IMR-90 (cell line): ENCODE data around the gene AGMO. TPM values are rescaled to one million over a fixed set of nuclear protein-coding genes. Genes with fewer than 3 reads are reported as not detected.

Experiments
- ATAC-seq: fragments of 200-7000 bp; cut with Tn5 transposase; 2 replicates; pipeline ENCODE4 v1.9.1; 2020; ENCODE audit warnings: low read depth, mild to moderate bottlenecking, moderate library complexity
- BruUV-seq: library from RNA; stranded (reverse); fragments of 400-500 nt; replicated peaks from 2 replicates; lab custom pipeline; 2021; lab: Mats Ljungman, UMichigan
- CTCF ChIA-PET: fragments of 300-600 bp; formaldehyde crosslinking; extraction: SDS; loops from one replicate; lab custom pipeline; 2021; ENCODE audit warnings: antibody characterized with exemption; lab: Yijun Ruan, JAX
- POLR2A ChIA-PET: fragments of 300-600 bp; sonication (Branson Sonifier 250); formaldehyde crosslinking; loops from one replicate; lab custom pipeline; 2022; ENCODE audit warnings: antibody characterized with exemption; ENCODE audit not compliant: unreplicated experiment; lab: Charles Lee
- DNase-seq: peaks from one replicate; pipeline ENCODE4 v3.0.0; 2013
- H2AFZ ChIP-seq: replicated peaks from 2 replicates; pipeline ENCODE3; 2013; ENCODE audit warnings: low read length, mild to moderate bottlenecking; ENCODE audit not compliant: poor library complexity
- H2AK5ac ChIP-seq: 2 replicates; pipeline ENCODE4 v1.6.1; 2013; ENCODE audit warnings: low read depth, low read length, inconsistent platforms
- H2AK9ac ChIP-seq: replicated peaks from 2 replicates; pipeline ENCODE3; 2013; ENCODE audit warnings: mild to moderate bottlenecking, low read depth, low read length, moderate library complexity; ENCODE audit not compliant: poor library complexity
- H2BK120ac ChIP-seq: 2 replicates; pipeline ENCODE4 v1.6.1; 2013; ENCODE audit warnings: low read depth, low read length, inconsistent platforms
- H2BK15ac ChIP-seq: 3 replicates; pipeline ENCODE4 v1.6.1; 2013; ENCODE audit warnings: low read depth, low read length, inconsistent platforms
- H2BK20ac ChIP-seq: 2 replicates; pipeline ENCODE4 v1.6.1; 2013; ENCODE audit warnings: low read depth, mild to moderate bottlenecking, inconsistent platforms, low read length, moderate library complexity
- H2BK5ac ChIP-seq: 2 replicates; pipeline ENCODE4 v1.6.1; 2013; ENCODE audit warnings: mild to moderate bottlenecking, low read depth, low read length, inconsistent platforms; ENCODE audit not compliant: poor library complexity, severe bottlenecking
- H3K14ac ChIP-seq: replicated peaks from 2 replicates; pipeline ENCODE4 v1.6.1; 2013; ENCODE audit warnings: low read depth, low read length, inconsistent platforms
- H3K18ac ChIP-seq: 2 replicates; pipeline ENCODE4 v1.6.1; 2013; ENCODE audit warnings: low read depth, low read length, control low read depth
- H3K23ac ChIP-seq: 2 replicates; pipeline ENCODE4 v1.6.1; 2013; ENCODE audit warnings: low read depth, low read length, inconsistent platforms
- H3K27ac ChIP-seq: 2 replicates; pipeline ENCODE4 v1.5.1; 2013; ENCODE audit warnings: mild to moderate bottlenecking, control low read depth, low read length; ENCODE audit not compliant: insufficient read depth
- H3K27me3 ChIP-seq: 2 replicates; pipeline ENCODE4 v1.6.1; 2013; ENCODE audit warnings: low read length; ENCODE audit not compliant: control insufficient read depth, insufficient read depth
- H3K36me3 ChIP-seq: 2 replicates; pipeline ENCODE4 v1.6.1; 2013; ENCODE audit warnings: low read length, mixed read lengths; ENCODE audit not compliant: control insufficient read depth, insufficient read depth
- H3K4ac ChIP-seq: 2 replicates; pipeline ENCODE4 v1.6.1; 2013; ENCODE audit warnings: low read depth, low read length, inconsistent platforms
- H3K4me1 ChIP-seq: 2 replicates; pipeline ENCODE4 v1.6.1; 2013; ENCODE audit warnings: low read length, mixed read lengths; ENCODE audit not compliant: control insufficient read depth, insufficient read depth
- H3K4me2 ChIP-seq: 2 replicates; pipeline ENCODE4 v1.6.1; 2013; ENCODE audit warnings: low read depth, mild to moderate bottlenecking, control low read depth, low read length, moderate library complexity
- H3K4me3 ChIP-seq: 2 replicates; pipeline ENCODE4 v1.5.1; 2013; ENCODE audit warnings: low read depth, mild to moderate bottlenecking, control low read depth, low read length, moderate library complexity; ENCODE audit not compliant: insufficient read depth
- H3K56ac ChIP-seq: 2 replicates; pipeline ENCODE4 v1.6.1; 2013; ENCODE audit warnings: low read length, inconsistent platforms; ENCODE audit not compliant: insufficient read depth; ENCODE audit errors: extremely low read depth
- H3K79me1 ChIP-seq, 2 experiments: 2 replicates each; pipeline ENCODE4 v1.6.1; 2013; ENCODE audit warnings: low read length in 2 of 2, inconsistent platforms in 1 of 2, low read depth in 1 of 2
- H3K9ac ChIP-seq: 2 replicates; pipeline ENCODE4 v1.6.1; 2013; ENCODE audit warnings: low read depth, low read length, control low read depth
- H3K9me1 ChIP-seq: 2 replicates; pipeline ENCODE4 v1.6.1; 2013; ENCODE audit warnings: low read length, inconsistent platforms; ENCODE audit not compliant: insufficient read depth
- H3K9me3 ChIP-seq: 2 replicates; pipeline ENCODE4 v1.6.1; 2013; ENCODE audit warnings: low read length; ENCODE audit not compliant: control insufficient read depth, insufficient read depth
- H4K20me1 ChIP-seq: 2 replicates; pipeline ENCODE4 v1.6.1; 2013; ENCODE audit warnings: low read length, inconsistent platforms; ENCODE audit not compliant: insufficient read depth
- H4K5ac ChIP-seq: 2 replicates; pipeline ENCODE4 v1.6.1; 2013; ENCODE audit warnings: mild to moderate bottlenecking, low read depth, low read length, control low read depth
- H4K8ac ChIP-seq, 2 experiments: 2 replicates each; pipeline ENCODE4 v1.6.1; 2013; ENCODE audit warnings: low read depth in 2 of 2, low read length in 2 of 2, control low read depth in 1 of 2, inconsistent platforms in 1 of 2
- H4K91ac ChIP-seq: 2 replicates; pipeline ENCODE4 v1.6.1; 2013; ENCODE audit warnings: low read depth, low read length, inconsistent platforms; ENCODE audit not compliant: insufficient read depth
- BHLHE40 ChIP-seq: fragments of 150-350 bp; IDR thresholded peaks from 2 replicates; pipeline ENCODE4 v1.6.1; 2016; ENCODE audit warnings: mild to moderate bottlenecking, low read depth, low read length
- CEBPB ChIP-seq: IDR thresholded peaks from 2 replicates; pipeline ENCODE4 v1.6.1; 2012; ENCODE audit warnings: low read depth, low read length, improper control_type of control experiment
- CHD1 ChIP-seq: IDR thresholded peaks from 2 replicates; pipeline ENCODE4 v1.6.1; 2012; ENCODE audit warnings: low read depth, low read length, improper control_type of control experiment
- CTCF ChIP-seq: conservative IDR thresholded peaks from 2 replicates; pipeline ENCODE4 v1.5.1; 2012; ENCODE audit warnings: mild to moderate bottlenecking, low read depth, low read length, improper control_type of control experiment
- FOS ChIP-seq: fragments of 150-350 bp; IDR thresholded peaks from 2 replicates; pipeline ENCODE4 v1.6.1; 2016; ENCODE audit warnings: low read depth, low read length
- MAFK ChIP-seq: IDR thresholded peaks from 2 replicates; pipeline ENCODE4 v1.6.1; 2012; ENCODE audit warnings: low read depth, low read length, improper control_type of control experiment
- MAZ ChIP-seq: IDR thresholded peaks from 2 replicates; pipeline ENCODE4 v1.6.1; 2012; ENCODE audit warnings: low read depth, mild to moderate bottlenecking, low read length, improper control_type of control experiment, moderate library complexity, borderline replicate concordance
- MXI1 ChIP-seq: IDR thresholded peaks from 2 replicates; pipeline ENCODE4 v1.6.1; 2012; ENCODE audit warnings: low read depth, mild to moderate bottlenecking, low read length, moderate library complexity, borderline replicate concordance
- NFE2L2 ChIP-seq: fragments of 150-350 bp; IDR thresholded peaks from 2 replicates; pipeline ENCODE4 v1.6.1; 2016; ENCODE audit warnings: low read depth, mild to moderate bottlenecking, low read length
- POLR2A ChIP-seq: IDR thresholded peaks from 2 replicates; pipeline ENCODE4 v1.6.1; 2012; ENCODE audit warnings: mild to moderate bottlenecking, low read depth, low read length
- RAD21 ChIP-seq: IDR thresholded peaks from 2 replicates; pipeline ENCODE4 v1.6.1; 2012; ENCODE audit warnings: low read length, improper control_type of control experiment
- RCOR1 ChIP-seq: IDR thresholded peaks from 2 replicates; pipeline ENCODE4 v1.6.1; 2012; ENCODE audit warnings: mild to moderate bottlenecking, low read length, improper control_type of control experiment; ENCODE audit not compliant: insufficient replicate concordance
- RFX5 ChIP-seq: IDR thresholded peaks from 2 replicates; pipeline ENCODE4 v1.8.0; 2012; ENCODE audit warnings: low read depth, mild to moderate bottlenecking, low read length, moderate library complexity
- SMC3 ChIP-seq: fragments of 150-350 bp; IDR thresholded peaks from 2 replicates; pipeline ENCODE4 v1.6.1; 2016; ENCODE audit warnings: low read depth, mild to moderate bottlenecking, antibody characterized with exemption, low read length, moderate library complexity
- USF2 ChIP-seq: fragments of 150-350 bp; IDR thresholded peaks from 2 replicates; pipeline ENCODE4 v1.6.1; 2017; ENCODE audit warnings: mild to moderate bottlenecking, antibody characterized with exemption, low read length, low read depth
- WGBS, 2 experiments: methylation state at CpG; one replicate each; pipeline versions ENCODE4 v1.1.5 to v1.1.7; 2013; ENCODE audit warnings: missing lambda C conversion rate in 2 of 2; ENCODE audit not compliant: insufficient read length in 1 of 2; ENCODE audit errors: extremely low coverage in 2 of 2; 5-methylcytosine and 5-hydroxymethylcytosine counted together
- dilution Hi-C: fragments of 300-500 bp; cut with HindIII; formaldehyde crosslinking; loops from one replicate; pipeline ENCODE4 v1.14.3; 2018; ENCODE audit warnings: low sequenced_read_pairs; ENCODE audit not compliant: unreplicated experiment
- in situ Hi-C: fragments of 300-500 bp; cut with MboI; formaldehyde crosslinking; loops from 3 replicates; pipeline ENCODE4 v1.14.3; 2019; ENCODE audit warnings: low sequenced_read_pairs, inconsistent platforms, mixed read lengths
- intact Hi-C: fragments of 100-400 bp; cut with micrococcal nuclease; formaldehyde crosslinking; loops from 2 replicates; pipeline ENCODE4 v1.10.0; 2022
- polyA plus RNA-seq, 3 experiments: library from polyadenylated mRNA; depleted of rRNA; stranded (reverse); fragments of >200 nt; gene quantifications; 2 replicates each; pipeline ENCODE4 v1.2.3, GENCODE V29; 2012; ENCODE audit warnings: low replicate concordance in 1 of 3
- total RNA-seq: library from RNA; depleted of rRNA; stranded (reverse); fragments of >200 nt; gene quantifications from 2 replicates; pipeline ENCODE4 v1.2.3, GENCODE V29; 2012
- TF ChIP-seq, protein P1 (sequence below): fragments of 150-350 bp; IDR thresholded peaks from 2 replicates; pipeline ENCODE4 v1.6.1; 2016; ENCODE audit warnings: low read depth, mild to moderate bottlenecking, low read length, moderate library complexity, borderline replicate concordance

Gene AGMO
- total and polyA plus RNA-seq, 2 of the 4 experiments (the other 2 are of a cell fraction): not detected

DNA sequence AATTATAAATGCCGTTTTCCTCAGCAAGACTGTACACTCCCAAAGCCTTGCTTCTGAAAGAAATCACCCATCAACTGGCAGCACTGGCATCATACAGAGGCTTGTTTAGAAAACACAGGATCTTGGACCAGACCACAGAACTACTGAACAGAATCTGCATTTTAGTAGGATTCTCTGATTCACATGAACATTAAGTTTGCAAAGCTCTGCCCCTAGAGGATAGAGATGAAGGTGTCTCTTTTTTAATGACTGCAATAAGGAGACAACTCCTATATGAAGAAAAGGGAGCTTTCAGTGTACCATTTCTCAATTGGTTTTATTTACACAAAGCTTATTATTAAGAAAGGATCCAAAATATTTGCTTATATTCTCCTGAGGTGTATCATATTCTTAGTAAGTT, 172.7 kb downstream of the AGMO start:
- no peak for DNase-seq
- TF ChIP-seq BHLHE40 (no peak), MXI1 (no peak), NFE2L2 (no peak), FOS (no peak), SMC3 (no peak), MAZ (no peak), RCOR1 (no peak), MAFK (no peak), USF2 (no peak), CTCF (no peak), CEBPB (no peak), POLR2A (no peak), RFX5 (no peak), RAD21 (no peak), CHD1 (no peak)
- TF ChIP-seq, protein P1, sequence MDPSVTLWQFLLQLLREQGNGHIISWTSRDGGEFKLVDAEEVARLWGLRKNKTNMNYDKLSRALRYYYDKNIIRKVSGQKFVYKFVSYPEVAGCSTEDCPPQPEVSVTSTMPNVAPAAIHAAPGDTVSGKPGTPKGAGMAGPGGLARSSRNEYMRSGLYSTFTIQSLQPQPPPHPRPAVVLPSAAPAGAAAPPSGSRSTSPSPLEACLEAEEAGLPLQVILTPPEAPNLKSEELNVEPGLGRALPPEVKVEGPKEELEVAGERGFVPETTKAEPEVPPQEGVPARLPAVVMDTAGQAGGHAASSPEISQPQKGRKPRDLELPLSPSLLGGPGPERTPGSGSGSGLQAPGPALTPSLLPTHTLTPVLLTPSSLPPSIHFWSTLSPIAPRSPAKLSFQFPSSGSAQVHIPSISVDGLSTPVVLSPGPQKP: no peak
- H2BK5ac ChIP-seq: no peak overlapping the region
- H4K20me1 ChIP-seq: no peaks in the 10 kb centered on the region
- H3K27ac ChIP-seq: no peak overlapping the region
- H3K27me3 ChIP-seq: no peaks in the 10 kb centered on the region
- BruUV-seq: no TSS peak
- H3K9me1 ChIP-seq: no peaks in the 10 kb centered on the region
- H3K18ac ChIP-seq: no peak overlapping the region
- H4K8ac ChIP-seq: no peak overlapping the region
- no peaks in the 10 kb centered on the region for H3K36me3 ChIP-seq
- ChIA-PET CTCF (interaction anchor here (1.6 kb wide), 1 partner anchor 12 kb away, joined by 6 read pairs; no protein-coding TSS in a partner anchor), POLR2A (no interaction called here)
- H3K14ac ChIP-seq: no peak overlapping the region
- no peak overlapping the region for H2BK120ac ChIP-seq
- H3K79me1 ChIP-seq: no peaks in the 10 kb centered on the region
- intact Hi-C loops (no loop called here), dilution Hi-C loops (no loop called here), in situ Hi-C loops (no loop called here)
- H3K4me1 ChIP-seq: no peaks in the 10 kb centered on the region
- no peak overlapping the region for H3K56ac ChIP-seq
- H3K4ac ChIP-seq: no peak overlapping the region
- H4K91ac ChIP-seq: no peak overlapping the region
- H3K9me3 ChIP-seq: no peaks in the 10 kb centered on the region
- H2BK15ac ChIP-seq: no peak overlapping the region
- ATAC-seq: no peak
- no CpG with 5 or more reads among the region's 1 CpG for WGBS, 2 experiments
- H3K4me3 ChIP-seq: no peak overlapping the region
- no peak overlapping the region for H3K4me2 ChIP-seq
- no peak overlapping the region for H4K5ac ChIP-seq
- H2AK9ac ChIP-seq: no peak overlapping the region
- H3K9ac ChIP-seq: no peak overlapping the region
- no peak overlapping the region for H2AFZ ChIP-seq
- H2BK20ac ChIP-seq: no peak overlapping the region
- no peak overlapping the region for H2AK5ac ChIP-seq
- H3K23ac ChIP-seq: no peak overlapping the region
